Peyer's patch (tissue), 4 donors: ENCODE data around the gene L3MBTL4.

Experiments
- CTCF ChIP-seq, 6 experiments: fragments of 450-650 bp in 4 of 6; fragments of 200-600 bp in 2 of 6; sonication (generic) in 1 of 6; IDR thresholded peaks; one replicate each; pipeline ENCODE4 v1.5.1; 2017 to 2019; ENCODE audit warnings: antibody characterized with exemption in 6 of 6, mild to moderate bottlenecking in 3 of 6, moderate library complexity in 1 of 6
- POLR2A ChIP-seq, 2 donors: fragments of 450-650 bp; IDR thresholded peaks; one replicate each; pipeline ENCODE4 v1.5.1; 2017; ENCODE audit warnings: antibody characterized with exemption in 2 of 2, mild to moderate bottlenecking in 2 of 2, moderate library complexity in 2 of 2

- TF ChIP-seq CTCF (IDR thresholded peaks at IDR 0.05), result no peak
- TF ChIP-seq POLR2A (IDR thresholded peaks at IDR 0.05), result no peak
These were observed 129.9 kb downstream of the L3MBTL4 start for GRCh38 chr18:6284761-6285160.
